Measurements from ENCODE around the gene PAXIP1.

DNA sequence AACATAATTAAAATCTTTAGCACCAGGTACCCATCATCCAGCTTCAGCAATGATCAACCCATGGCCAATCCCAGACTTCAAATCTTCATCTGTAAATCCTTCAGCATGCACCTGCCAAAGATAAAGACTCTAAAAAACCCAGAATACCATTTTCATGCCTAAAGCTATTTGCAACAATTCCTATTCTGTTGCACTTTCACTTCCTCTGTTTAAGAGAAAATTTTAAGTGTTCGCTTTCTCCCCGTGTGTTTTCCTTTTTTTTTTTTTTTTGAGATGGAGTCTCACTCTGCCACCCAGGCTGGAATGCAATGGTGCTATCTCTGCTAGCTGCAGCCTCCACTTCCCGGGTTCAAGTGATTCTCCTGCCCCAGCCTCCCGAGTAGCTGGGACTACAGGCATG is 35.4 kb upstream of the PAXIP1 start:
- TF ChIP-seq, protein P1, sequence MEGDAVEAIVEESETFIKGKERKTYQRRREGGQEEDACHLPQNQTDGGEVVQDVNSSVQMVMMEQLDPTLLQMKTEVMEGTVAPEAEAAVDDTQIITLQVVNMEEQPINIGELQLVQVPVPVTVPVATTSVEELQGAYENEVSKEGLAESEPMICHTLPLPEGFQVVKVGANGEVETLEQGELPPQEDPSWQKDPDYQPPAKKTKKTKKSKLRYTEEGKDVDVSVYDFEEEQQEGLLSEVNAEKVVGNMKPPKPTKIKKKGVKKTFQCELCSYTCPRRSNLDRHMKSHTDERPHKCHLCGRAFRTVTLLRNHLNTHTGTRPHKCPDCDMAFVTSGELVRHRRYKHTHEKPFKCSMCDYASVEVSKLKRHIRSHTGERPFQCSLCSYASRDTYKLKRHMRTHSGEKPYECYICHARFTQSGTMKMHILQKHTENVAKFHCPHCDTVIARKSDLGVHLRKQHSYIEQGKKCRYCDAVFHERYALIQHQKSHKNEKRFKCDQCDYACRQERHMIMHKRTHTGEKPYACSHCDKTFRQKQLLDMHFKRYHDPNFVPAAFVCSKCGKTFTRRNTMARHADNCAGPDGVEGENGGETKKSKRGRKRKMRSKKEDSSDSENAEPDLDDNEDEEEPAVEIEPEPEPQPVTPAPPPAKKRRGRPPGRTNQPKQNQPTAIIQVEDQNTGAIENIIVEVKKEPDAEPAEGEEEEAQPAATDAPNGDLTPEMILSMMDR (IDR thresholded peaks at IDR 0.05 in 4 of 5, conservative IDR thresholded peaks at IDR 0.05 in 1 of 5), result no peak
- no peak for TF ChIP-seq POLR2A (IDR thresholded peaks at IDR 0.05)
